DND-41 (cell line): ENCODE measurements around the gene CDC123.

Experiments
- ATAC-seq: fragments of 200-7000 bp; cut with Tn5 transposase; 3 replicates; pipeline ENCODE4 v1.9.1; 2021; ENCODE audit warnings: low read depth; ENCODE audit not compliant: insufficient read depth
- DNase-seq: peaks from one replicate; pipeline ENCODE4 v3.0.0-alpha.2; 2020
- H2AFZ ChIP-seq: 2 replicates; pipeline ENCODE4 v1.6.0; 2012; ENCODE audit warnings: low read depth, low read length
- H3K27ac ChIP-seq: 2 replicates; pipeline ENCODE4 v1.5.1; 2012; ENCODE audit warnings: low read length, inconsistent platforms
- H3K27me3 ChIP-seq: fragments of 200-600 bp; sonication (generic); 2 replicates; pipeline ENCODE4 v1.6.0; 2012; ENCODE audit warnings: low read length, mild to moderate bottlenecking, inconsistent platforms; ENCODE audit not compliant: insufficient read depth, poor library complexity
- H3K36me3 ChIP-seq: 2 replicates; pipeline ENCODE4 v1.5.1; 2012; ENCODE audit warnings: low read length, inconsistent platforms; ENCODE audit not compliant: insufficient read depth
- H3K4me1 ChIP-seq: 2 replicates; pipeline ENCODE4 v1.5.1; 2012; ENCODE audit warnings: mild to moderate bottlenecking, low read length; ENCODE audit not compliant: insufficient read depth
- H3K4me2 ChIP-seq: 2 replicates; pipeline ENCODE4 v1.6.0; 2012; ENCODE audit warnings: mild to moderate bottlenecking, moderate library complexity, low read length, inconsistent platforms; ENCODE audit not compliant: insufficient read depth
- H3K4me3 ChIP-seq, 2 experiments: fragments of 200-600 bp in 1 of 2; shearing (Covaris generic) in 1 of 2; 2 replicates each; pipeline ENCODE4 v1.5.1; 2012 to 2016; ENCODE audit warnings: inconsistent platforms in 2 of 2, low read length in 2 of 2, mild to moderate bottlenecking in 2 of 2, low read depth in 1 of 2, moderate library complexity in 1 of 2
- H3K79me2 ChIP-seq: 2 replicates; pipeline ENCODE4 v1.6.0; 2012; ENCODE audit warnings: low read length, inconsistent platforms; ENCODE audit not compliant: insufficient read depth
- H3K9ac ChIP-seq: 2 replicates; pipeline ENCODE4 v1.6.0; 2012; ENCODE audit warnings: low read depth, mild to moderate bottlenecking, inconsistent platforms, low read length, moderate library complexity
- H3K9me3 ChIP-seq: 2 replicates; pipeline ENCODE4 v1.5.1; 2012; ENCODE audit warnings: low read length, moderate library complexity, mild to moderate bottlenecking, inconsistent platforms; ENCODE audit not compliant: insufficient read depth, severe bottlenecking
- H4K20me1 ChIP-seq: 2 replicates; pipeline ENCODE4 v1.6.0; 2012; ENCODE audit warnings: low read length; ENCODE audit not compliant: insufficient read depth
- EZH2 ChIP-seq: IDR thresholded peaks from 3 replicates; pipeline ENCODE4 v1.6.1; 2012; ENCODE audit warnings: borderline replicate concordance, low read depth, mild to moderate bottlenecking, moderate library complexity, low read length, inconsistent platforms; ENCODE audit not compliant: severe bottlenecking
- TF ChIP-seq, protein P1 (sequence below): IDR thresholded peaks from 2 replicates; pipeline ENCODE4 v1.5.1; 2012; ENCODE audit warnings: borderline replicate concordance, low read length, moderate library complexity, mild to moderate bottlenecking; ENCODE audit not compliant: poor library complexity, severe bottlenecking; ENCODE audit errors: extremely low read depth

The CDC123 gene

DNA sequence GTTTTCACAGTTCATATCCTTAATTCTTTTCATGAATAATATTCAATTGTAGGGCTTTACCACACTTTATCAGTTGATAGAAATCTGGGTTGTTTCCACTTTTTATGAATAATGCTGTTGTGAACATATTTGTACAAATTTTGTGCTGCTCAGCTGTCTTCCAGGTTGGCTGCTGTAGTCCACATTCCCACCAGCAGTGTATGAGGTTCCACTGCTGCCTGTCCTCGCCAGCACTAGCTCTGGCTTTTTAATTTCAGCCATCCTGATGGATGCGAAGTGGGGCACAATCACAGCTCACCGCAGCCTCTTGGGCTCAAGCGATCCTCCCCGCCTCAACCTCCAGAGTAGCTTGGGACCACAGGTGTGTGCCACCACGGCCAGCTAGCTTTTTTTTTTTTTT is 33.1 kb upstream of the CDC123 start:
- H3K79me2 ChIP-seq: no peaks in the 10 kb centered on the region
- H4K20me1 ChIP-seq: no peaks in the 10 kb centered on the region
- no peak for ATAC-seq
- peaks cover 88% of the 10 kb centered on the region for H3K36me3 ChIP-seq
- no peak overlapping the region for H3K9ac ChIP-seq
- no peaks in the 10 kb centered on the region for H3K27me3 ChIP-seq
- no peak for DNase-seq
- no peak overlapping the region for H3K4me3 ChIP-seq
- no peaks in the 10 kb centered on the region for H3K9me3 ChIP-seq
- H3K4me2 ChIP-seq: no peak overlapping the region
- no peak overlapping the region for H2AFZ ChIP-seq
- TF ChIP-seq, protein P1, sequence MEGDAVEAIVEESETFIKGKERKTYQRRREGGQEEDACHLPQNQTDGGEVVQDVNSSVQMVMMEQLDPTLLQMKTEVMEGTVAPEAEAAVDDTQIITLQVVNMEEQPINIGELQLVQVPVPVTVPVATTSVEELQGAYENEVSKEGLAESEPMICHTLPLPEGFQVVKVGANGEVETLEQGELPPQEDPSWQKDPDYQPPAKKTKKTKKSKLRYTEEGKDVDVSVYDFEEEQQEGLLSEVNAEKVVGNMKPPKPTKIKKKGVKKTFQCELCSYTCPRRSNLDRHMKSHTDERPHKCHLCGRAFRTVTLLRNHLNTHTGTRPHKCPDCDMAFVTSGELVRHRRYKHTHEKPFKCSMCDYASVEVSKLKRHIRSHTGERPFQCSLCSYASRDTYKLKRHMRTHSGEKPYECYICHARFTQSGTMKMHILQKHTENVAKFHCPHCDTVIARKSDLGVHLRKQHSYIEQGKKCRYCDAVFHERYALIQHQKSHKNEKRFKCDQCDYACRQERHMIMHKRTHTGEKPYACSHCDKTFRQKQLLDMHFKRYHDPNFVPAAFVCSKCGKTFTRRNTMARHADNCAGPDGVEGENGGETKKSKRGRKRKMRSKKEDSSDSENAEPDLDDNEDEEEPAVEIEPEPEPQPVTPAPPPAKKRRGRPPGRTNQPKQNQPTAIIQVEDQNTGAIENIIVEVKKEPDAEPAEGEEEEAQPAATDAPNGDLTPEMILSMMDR: no peak
- no peak for TF ChIP-seq EZH2
- H3K27ac ChIP-seq: no peak overlapping the region
- no peaks in the 10 kb centered on the region for H3K4me1 ChIP-seq

GRCh38 chr10:12164085-12164484 is 31.9 kb upstream of the CDC123 start:
- H3K27me3 ChIP-seq: no peaks in the 10 kb centered on the region
- H3K9ac ChIP-seq: no peak overlapping the region
- no peak for DNase-seq
- no peaks in the 10 kb centered on the region for H3K79me2 ChIP-seq
- no peak for ATAC-seq
- H3K9me3 ChIP-seq: no peaks in the 10 kb centered on the region
- TF ChIP-seq, protein P1: no peak
- TF ChIP-seq EZH2: no peak
- peaks cover 90% of the 10 kb centered on the region for H3K36me3 ChIP-seq
- H3K4me2 ChIP-seq: no peak overlapping the region
- H2AFZ ChIP-seq: no peak overlapping the region
- no peak overlapping the region for H3K4me3 ChIP-seq
- H4K20me1 ChIP-seq: no peaks in the 10 kb centered on the region
- H3K27ac ChIP-seq: no peak overlapping the region
- H3K4me1 ChIP-seq: no peaks in the 10 kb centered on the region

GRCh38 chr10:12165036-12165435 is 31.0 kb upstream of the CDC123 start:
- no peak for TF ChIP-seq EZH2
- TF ChIP-seq, protein P1: no peak
- Histone ChIP-seq H3K36me3 (peaks cover 92% of the 10 kb centered on the region), H3K4me3 (no peak overlapping the region), H3K9me3 (no peaks in the 10 kb centered on the region), H3K79me2 (no peaks in the 10 kb centered on the region), H3K9ac (no peak overlapping the region), H3K27me3 (no peaks in the 10 kb centered on the region), H3K27ac (no peak overlapping the region), H4K20me1 (no peaks in the 10 kb centered on the region), H3K4me2 (no peak overlapping the region), H3K4me1 (no peaks in the 10 kb centered on the region), H2AFZ (no peak overlapping the region)
- DNase-seq (no peak), ATAC-seq (no peak)
